Measurements from ENCODE around the gene LTBP1. TPM values are rescaled to one million over a fixed set of nuclear protein-coding genes. Genes with fewer than 3 reads are reported as not detected.

The LTBP1 gene
- total and polyA plus RNA-seq, 11 donors = 23.5 to 150 (median 102) TPM

DNA sequence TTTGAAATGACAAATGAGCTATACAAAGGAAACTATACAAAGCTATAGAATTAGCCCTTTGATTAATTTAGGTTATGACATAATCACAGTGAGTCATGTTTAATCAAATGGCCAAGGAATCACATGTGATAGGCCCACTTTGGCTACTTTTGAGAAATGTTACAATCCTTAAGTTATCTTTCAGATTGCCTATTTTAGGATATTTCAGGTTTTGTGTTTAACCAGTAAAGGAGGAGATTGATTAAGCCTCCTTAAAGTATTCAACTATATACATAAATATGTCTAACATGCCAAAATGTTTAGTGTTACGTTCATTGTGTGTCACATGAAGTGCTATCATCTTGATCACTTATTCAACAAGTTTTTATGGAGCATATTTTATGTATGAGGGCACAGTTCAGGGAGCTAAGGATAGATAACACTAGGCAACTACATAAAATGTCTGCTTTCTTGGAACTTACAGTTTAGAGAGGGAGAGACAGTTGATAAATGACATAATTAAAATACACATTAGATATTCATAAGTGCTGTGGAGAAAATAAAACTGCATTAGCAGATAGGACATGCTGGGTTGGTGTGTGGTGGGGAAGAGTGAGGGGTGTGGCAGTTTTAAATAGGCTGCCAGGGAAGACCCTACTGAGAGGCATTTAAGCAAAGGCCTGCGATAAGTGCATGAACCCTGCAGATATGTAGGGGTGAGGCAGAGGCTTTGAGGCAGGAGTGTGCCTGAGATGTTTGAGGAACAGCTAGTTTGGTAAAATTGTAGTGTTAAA lies 77.2 kb downstream of the LTBP1 start:
- DNase-seq (no peak), ATAC-seq (no peak)
- Histone ChIP-seq H3K4me3 (no peak overlapping the region), H3K36me3 (peaks cover 0 to 3% (median 0%) of the 10 kb centered on the region in 9 donors), H3K27ac (peak overlapping the region in 5 of 12 donors; percentile 1 to 56 (median 49)), H3K9me3 (peaks cover 0 to 10% (median 3%) of the 10 kb centered on the region in 12 donors), H3K4me1 (peaks cover 0 to 33% (median 13%) of the 10 kb centered on the region in 12 donors), H3K27me3 (no peaks in the 10 kb centered on the region)
- TF ChIP-seq POLR2A (IDR thresholded peaks at IDR 0.05) = no peak
- TF ChIP-seq, protein P1, sequence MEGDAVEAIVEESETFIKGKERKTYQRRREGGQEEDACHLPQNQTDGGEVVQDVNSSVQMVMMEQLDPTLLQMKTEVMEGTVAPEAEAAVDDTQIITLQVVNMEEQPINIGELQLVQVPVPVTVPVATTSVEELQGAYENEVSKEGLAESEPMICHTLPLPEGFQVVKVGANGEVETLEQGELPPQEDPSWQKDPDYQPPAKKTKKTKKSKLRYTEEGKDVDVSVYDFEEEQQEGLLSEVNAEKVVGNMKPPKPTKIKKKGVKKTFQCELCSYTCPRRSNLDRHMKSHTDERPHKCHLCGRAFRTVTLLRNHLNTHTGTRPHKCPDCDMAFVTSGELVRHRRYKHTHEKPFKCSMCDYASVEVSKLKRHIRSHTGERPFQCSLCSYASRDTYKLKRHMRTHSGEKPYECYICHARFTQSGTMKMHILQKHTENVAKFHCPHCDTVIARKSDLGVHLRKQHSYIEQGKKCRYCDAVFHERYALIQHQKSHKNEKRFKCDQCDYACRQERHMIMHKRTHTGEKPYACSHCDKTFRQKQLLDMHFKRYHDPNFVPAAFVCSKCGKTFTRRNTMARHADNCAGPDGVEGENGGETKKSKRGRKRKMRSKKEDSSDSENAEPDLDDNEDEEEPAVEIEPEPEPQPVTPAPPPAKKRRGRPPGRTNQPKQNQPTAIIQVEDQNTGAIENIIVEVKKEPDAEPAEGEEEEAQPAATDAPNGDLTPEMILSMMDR (IDR thresholded peaks at IDR 0.05) = no peak
- intact Hi-C loops (cut with DNase I) = loop anchor here in 2 of 10 donors (5.0 to 10.0 kb wide), 2 partner anchors 77 to 399 kb away; partner anchors contain the start of genes LTBP1 (in 1 of the 2) and TTC27 (in 1 of the 2)
- WGBS, 4 donors = 82 to 97% (median 92%) methylated on average over 2 of the region's 2 CpGs

DNA sequence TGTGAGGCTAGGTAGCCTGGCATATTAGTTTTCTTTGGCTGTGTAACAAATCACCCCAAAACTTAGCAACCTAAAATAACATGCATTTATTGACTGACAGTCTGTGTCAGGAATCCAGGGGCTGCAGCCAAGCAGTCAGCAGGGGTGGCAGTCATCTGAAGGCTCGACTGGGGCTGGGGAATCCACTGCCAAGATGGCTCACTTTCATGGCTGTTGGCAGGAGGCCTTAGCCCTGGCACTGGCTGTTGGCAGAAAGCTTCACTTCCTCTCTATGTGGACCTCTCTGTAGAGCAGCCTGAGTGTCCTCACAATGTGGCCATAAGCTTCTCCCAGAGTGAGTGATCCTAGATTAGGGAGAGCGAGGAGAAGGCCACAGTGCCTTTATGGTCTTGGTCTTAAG lies 78.0 kb downstream of the LTBP1 start:
- intact Hi-C loops (cut with DNase I) = loop anchor here in 2 of 10 donors (5.0 to 10.0 kb wide), 2 partner anchors 77 to 400 kb away; partner anchors contain the start of genes LTBP1 (in 1 of the 2) and TTC27 (in 1 of the 2)
- no peak for DNase-seq

DNA sequence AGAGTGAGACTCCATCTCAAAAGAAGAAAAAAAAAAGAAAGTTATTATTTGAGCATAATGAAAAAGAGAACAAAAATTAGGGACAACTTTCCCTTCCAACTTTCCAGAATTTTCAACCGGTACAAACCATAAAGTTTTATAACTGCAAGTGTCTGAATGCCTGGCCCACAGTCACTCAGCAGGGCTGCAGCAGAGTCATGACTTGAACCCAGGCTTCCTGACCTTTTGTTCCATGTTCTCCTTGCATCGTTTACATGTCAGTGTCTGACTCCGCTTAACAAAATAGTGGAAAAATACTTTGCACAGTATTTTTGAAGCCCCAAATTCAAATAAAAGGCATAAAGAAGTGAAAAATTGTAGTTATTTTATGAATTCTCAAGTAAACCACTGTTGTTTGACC lies 82.7 kb downstream of the LTBP1 start:
- Histone ChIP-seq H3K27ac (no peak overlapping the region), H3K4me1 (peaks cover 0 to 11% (median 4%) of the 10 kb centered on the region in 12 donors), H3K27me3 (no peaks in the 10 kb centered on the region), H3K4me3 (no peak overlapping the region), H3K9me3 (peaks cover 0 to 8% (median 3%) of the 10 kb centered on the region in 12 donors), H3K36me3 (peaks cover 0 to 3% (median 0%) of the 10 kb centered on the region in 9 donors)
- intact Hi-C loops (cut with DNase I) = loop anchor here in 1 of 10 donors (10.0 kb wide), 1 partner anchor 405 kb away; the partner anchor contains the start of gene TTC27
- DNase-seq = no peak
- ATAC-seq = no peak
- TF ChIP-seq, protein P1 (IDR thresholded peaks at IDR 0.05) = no peak
- no peak for TF ChIP-seq POLR2A (IDR thresholded peaks at IDR 0.05)
- WGBS, 4 donors = 68 to 89% (median 85%) methylated on average over 3 of the region's 3 CpGs

More for the DNA sequence above, 78.0 kb downstream of the LTBP1 start:
- no peak for TF ChIP-seq POLR2A (IDR thresholded peaks at IDR 0.05)
- TF ChIP-seq, protein P1 (IDR thresholded peaks at IDR 0.05) = no peak
- H3K4me1 ChIP-seq = peaks cover 0 to 33% (median 13%) of the 10 kb centered on the region in 12 donors
- ATAC-seq = no peak
- 56 to 100% (median 77%) methylated on average over 1 to 2 of the region's 2 CpGs for WGBS, 4 donors
- peaks cover 0 to 3% (median 0%) of the 10 kb centered on the region in 9 donors for H3K36me3 ChIP-seq
- no peak overlapping the region for H3K4me3 ChIP-seq
- H3K9me3 ChIP-seq = peaks cover 0 to 10% (median 3%) of the 10 kb centered on the region in 12 donors
- H3K27ac ChIP-seq = no peak overlapping the region
- H3K27me3 ChIP-seq = no peaks in the 10 kb centered on the region

DNA sequence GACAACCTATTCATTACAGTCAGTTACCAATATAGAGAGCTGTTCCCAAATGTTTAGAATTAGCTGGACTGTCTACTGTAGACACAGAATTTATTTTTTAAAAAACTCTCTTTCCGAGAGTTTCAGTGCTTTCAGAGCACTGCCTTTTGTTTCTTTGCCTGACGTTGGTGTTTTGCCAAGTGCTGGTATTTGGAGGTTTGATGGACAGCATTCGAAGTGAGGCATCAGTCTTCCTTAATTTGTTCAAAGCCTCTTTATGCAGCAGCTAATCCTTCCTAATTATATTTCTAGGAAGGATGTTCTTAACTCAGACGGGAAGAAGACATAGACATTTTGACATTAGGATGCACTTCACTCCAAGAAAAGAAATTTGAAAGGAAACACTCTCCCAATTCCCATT lies 83.2 kb downstream of the LTBP1 start:
- WGBS, 4 donors = 51 to 54% (median 52%) methylated on average over 4 of the region's 4 CpGs
- no peak overlapping the region for H3K4me3 ChIP-seq

More for the DNA sequence above, 83.2 kb downstream of the LTBP1 start:
- ATAC-seq (no peak), DNase-seq (no peak)
- intact Hi-C loops (cut with DNase I) = loop anchor here (5.0 to 10.0 kb wide), 12 partner anchors 78 to 555 kb away; partner anchors contain the start of genes LTBP1 (in 5 of the 10) and TTC27 (in 1 of the 10)
- peaks cover 0 to 3% (median 0%) of the 10 kb centered on the region in 9 donors for H3K36me3 ChIP-seq
- H3K27me3 ChIP-seq = no peaks in the 10 kb centered on the region
- TF ChIP-seq POLR2A (IDR thresholded peaks at IDR 0.05) = no peak
- TF ChIP-seq, protein P1 (IDR thresholded peaks at IDR 0.05) = no peak
- peaks cover 0 to 15% (median 5%) of the 10 kb centered on the region in 12 donors for H3K4me1 ChIP-seq
- H3K9me3 ChIP-seq = peaks cover 0 to 3% (median under 1%) of the 10 kb centered on the region in 12 donors
- H3K27ac ChIP-seq = no peak overlapping the region
